Astrocyte of the spinal cord (primary cell): Measurements from ENCODE around the gene PLA2G3.

Experiments
- DNase-seq: peaks from one replicate; pipeline ENCODE4 v3.0.0; 2011; ENCODE audit warnings: low read depth, low spot score
- H3K4me3 ChIP-seq: 2 replicates; pipeline ENCODE4 v1.5.1; 2011; ENCODE audit warnings: low read depth, mild to moderate bottlenecking, low read length, moderate library complexity
- CTCF ChIP-seq: IDR thresholded peaks from 2 replicates; pipeline ENCODE4 v1.5.1; 2012; ENCODE audit warnings: low read depth, mild to moderate bottlenecking, low read length, inconsistent platforms
- in situ Hi-C: cut with HindIII; loops from 2 replicates; pipeline ENCODE4 v1.10.0; 2017; ENCODE audit warnings: low sequenced_read_pairs

PLA2G3 gene

GRCh38 chr22:31127181-31127772, 13.0 kb downstream of the PLA2G3 start:
- in situ Hi-C loops: no loop called here
- no peak overlapping the region for H3K4me3 ChIP-seq
- no peak for TF ChIP-seq CTCF
- no peak for DNase-seq

GRCh38 chr22:31126869-31127175, 13.5 kb downstream of the PLA2G3 start:
- DNase-seq: no peak
- in situ Hi-C loops: no loop called here
- TF ChIP-seq CTCF: no peak
- H3K4me3 ChIP-seq: no peak overlapping the region

- DNase-seq: no peak
- in situ Hi-C loops: no loop called here
- no peak overlapping the region for H3K4me3 ChIP-seq
- no peak for TF ChIP-seq CTCF
These were observed 14.0 kb downstream of the PLA2G3 start for GRCh38 chr22:31126128-31126868.

GRCh38 chr22:31125521-31126117, 14.7 kb downstream of the PLA2G3 start:
- no peak overlapping the region for H3K4me3 ChIP-seq
- in situ Hi-C loops: no loop called here
- DNase-seq: no peak
- no peak for TF ChIP-seq CTCF

- in situ Hi-C loops: no loop called here
- no peak for TF ChIP-seq CTCF
- no peak overlapping the region for H3K4me3 ChIP-seq
- DNase-seq: no peak
These were observed 15.4 kb downstream of the PLA2G3 start for GRCh38 chr22:31124811-31125465.

GRCh38 chr22:31124290-31124689, 16.0 kb downstream of the PLA2G3 start:
- no peak for TF ChIP-seq CTCF
- DNase-seq: no peak
- in situ Hi-C loops: no loop called here
- H3K4me3 ChIP-seq: no peak overlapping the region
